H1 (cell line): ENCODE measurements around the gene PMF1.

Source experiments
- BCL11A ChIP-seq, 2 experiments: IDR thresholded peaks; one replicate each; pipeline ENCODE4 v1.6.1; 2011; ENCODE audit warnings: low read depth in 2 of 2, low read length in 2 of 2, mild to moderate bottlenecking in 2 of 2
- EP300 ChIP-seq, 2 experiments: IDR thresholded peaks; 1 replicate in 1 of 2; 2 replicates in 1 of 2; pipeline ENCODE4 v1.6.1; 2011 to 2012; ENCODE audit warnings: low read depth in 2 of 2, low read length in 2 of 2, mild to moderate bottlenecking in 2 of 2, borderline replicate concordance in 1 of 2, inconsistent platforms in 1 of 2, moderate library complexity in 1 of 2
- EZH2 ChIP-seq: fragments of 200-600 bp; sonication (generic); IDR thresholded peaks from 2 replicates; pipeline ENCODE4 v1.7.1; 2012; ENCODE audit warnings: low read depth, mild to moderate bottlenecking, moderate library complexity, low read length, inconsistent platforms; ENCODE audit not compliant: severe bottlenecking
- GTF2F1 ChIP-seq: IDR thresholded peaks from 2 replicates; pipeline ENCODE4 v1.6.1; 2012; ENCODE audit warnings: low read depth, low read length, improper control_type of control experiment, borderline replicate concordance
- JUN ChIP-seq: IDR thresholded peaks from 2 replicates; pipeline ENCODE4 v1.6.1; 2011; ENCODE audit warnings: low read depth, mild to moderate bottlenecking, improper control_type of control experiment, low read length
- KDM5A ChIP-seq: fragments of 200-600 bp; IDR thresholded peaks from 2 replicates; pipeline ENCODE4 v1.7.1; 2012; ENCODE audit warnings: mild to moderate bottlenecking, low read length, inconsistent platforms, mixed read lengths
- MAFK ChIP-seq: IDR thresholded peaks from 2 replicates; pipeline ENCODE4 v1.6.1; 2012; ENCODE audit warnings: low read depth, mild to moderate bottlenecking, improper control_type of control experiment, low read length
- NRF1 ChIP-seq: IDR thresholded peaks from 2 replicates; pipeline ENCODE4 v1.6.1; 2011; ENCODE audit warnings: mild to moderate bottlenecking, low read depth, low read length, improper control_type of control experiment
- POLR2AphosphoS5 ChIP-seq: IDR thresholded peaks from 2 replicates; pipeline ENCODE4 v1.6.1; 2011; ENCODE audit warnings: low read depth, low read length
- TAF1 ChIP-seq: IDR thresholded peaks from 2 replicates; pipeline ENCODE4 v1.6.1; 2011; ENCODE audit warnings: mild to moderate bottlenecking, low read depth, low read length
- TF ChIP-seq, protein P1 (sequence below), 3 experiments: IDR thresholded peaks; 1 replicate in 2 of 3; 2 replicates in 1 of 3; pipeline versions ENCODE4 v1.5.1 to v1.6.1; 2011; ENCODE audit warnings: low read length in 3 of 3, mild to moderate bottlenecking in 3 of 3, inconsistent platforms in 2 of 3, low read depth in 1 of 3, moderate library complexity in 1 of 3; ENCODE audit not compliant: insufficient read depth in 1 of 3; ENCODE audit errors: control extremely low read depth in 1 of 3

DNA sequence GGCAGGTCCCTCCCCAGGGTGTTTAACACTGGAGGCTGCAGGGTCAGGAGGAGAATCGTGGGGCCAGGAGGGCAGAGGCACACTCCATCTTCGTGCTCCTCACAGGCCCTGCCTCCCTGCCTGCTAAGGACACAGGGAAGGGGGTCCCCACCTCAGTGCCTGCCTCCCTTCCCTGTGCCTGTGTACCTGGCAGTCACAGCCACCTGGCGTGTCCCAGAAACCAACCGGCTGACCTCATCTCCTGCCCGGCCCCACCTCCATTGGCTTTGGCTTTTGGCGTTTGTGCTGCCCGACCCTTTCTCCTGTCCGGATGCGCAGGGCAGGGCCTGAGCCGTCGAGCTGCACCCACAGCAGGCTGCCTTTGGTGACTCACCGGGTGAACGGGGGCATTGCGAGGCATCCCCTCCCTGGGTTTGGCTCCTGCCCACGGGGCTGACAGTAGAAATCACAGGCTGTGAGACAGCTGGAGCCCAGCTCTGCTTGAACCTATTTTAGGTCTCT lies 28.6 kb downstream of the PMF1 start:
- TF ChIP-seq, protein P1, sequence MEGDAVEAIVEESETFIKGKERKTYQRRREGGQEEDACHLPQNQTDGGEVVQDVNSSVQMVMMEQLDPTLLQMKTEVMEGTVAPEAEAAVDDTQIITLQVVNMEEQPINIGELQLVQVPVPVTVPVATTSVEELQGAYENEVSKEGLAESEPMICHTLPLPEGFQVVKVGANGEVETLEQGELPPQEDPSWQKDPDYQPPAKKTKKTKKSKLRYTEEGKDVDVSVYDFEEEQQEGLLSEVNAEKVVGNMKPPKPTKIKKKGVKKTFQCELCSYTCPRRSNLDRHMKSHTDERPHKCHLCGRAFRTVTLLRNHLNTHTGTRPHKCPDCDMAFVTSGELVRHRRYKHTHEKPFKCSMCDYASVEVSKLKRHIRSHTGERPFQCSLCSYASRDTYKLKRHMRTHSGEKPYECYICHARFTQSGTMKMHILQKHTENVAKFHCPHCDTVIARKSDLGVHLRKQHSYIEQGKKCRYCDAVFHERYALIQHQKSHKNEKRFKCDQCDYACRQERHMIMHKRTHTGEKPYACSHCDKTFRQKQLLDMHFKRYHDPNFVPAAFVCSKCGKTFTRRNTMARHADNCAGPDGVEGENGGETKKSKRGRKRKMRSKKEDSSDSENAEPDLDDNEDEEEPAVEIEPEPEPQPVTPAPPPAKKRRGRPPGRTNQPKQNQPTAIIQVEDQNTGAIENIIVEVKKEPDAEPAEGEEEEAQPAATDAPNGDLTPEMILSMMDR (IDR thresholded peaks at IDR 0.05; ENCODE audit: control extremely low read depth in 1 of 3, insufficient read depth in 1 of 3, low read depth in 1 of 3, low read length in 3 of 3), result no peak
- TF ChIP-seq JUN (no peak), MAFK (no peak), TAF1 (no peak), KDM5A (no peak), GTF2F1 (no peak), NRF1 (no peak), EZH2 (no peak), EP300 (IDR thresholded peaks at IDR 0.05; ENCODE audit: borderline replicate concordance in 1 of 2, low read depth in 2 of 2, low read length in 2 of 2) (no peak), BCL11A (IDR thresholded peaks at IDR 0.05; ENCODE audit: low read depth in 2 of 2, low read length in 2 of 2) (no peak), POLR2AphosphoS5 (peak; percentile 74; the same call in 1 of the 2 replicates)
